ENCODE data around the gene GNPDA2. TPM values are rescaled to one million over a fixed set of nuclear protein-coding genes. Genes with fewer than 3 reads are reported as not detected.
A peak's percentile ranks its signal among the peaks of the same experiment; 100 is the strongest.

GNPDA2 gene
- total RNA-seq (2011; cell fraction: chromatin; rRNA removed; ENCODE audit: low replicate concordance): 5.4 and 14.8 TPM in 2 replicates
- 4.1 and 5.0 TPM in 2 replicates for total RNA-seq (2011; cell fraction: nucleolus; rRNA removed)
- 9.2 and 22.2 TPM in 2 replicates for total RNA-seq (2011; cell fraction: nucleoplasm; rRNA removed)
- total RNA-seq (2014; rRNA removed) (6.8 and 11.1 TPM in 2 replicates), total RNA-seq (2014; rRNA removed; fragmentation: Illumina TruSeq; extraction: Trizol) (14.2 and 17.1 TPM in 2 replicates), total RNA-seq (2015; rRNA removed; fragmentation: Illumina TruSeq; extraction: Trizol) (11.8 and 13.0 TPM in 2 replicates), total RNA-seq (2021) (11.1 and 12.0 TPM in 2 replicates), polyA plus RNA-seq (2011; rRNA removed) (11.2 and 14.3 TPM in 2 replicates), polyA plus RNA-seq (2014; fragmentation: Illumina TruSeq; extraction: Trizol) (11.6 and 11.7 TPM in 2 replicates), polyA plus RNA-seq (2014; fragmentation: Nextera tagmentation; extraction: Ambion mirVana) (10 to 100 TPM; 19.6 to 20.4 TPM), polyA plus RNA-seq (2014; rRNA removed) (10.6 and 14.0 TPM in 2 replicates), polyA minus RNA-seq (2011; rRNA and poly(A)+ RNA removed) (12.6 and 14.7 TPM in 2 replicates), Bru-seq, nascent RNA (percentile 85 among the genes with signal in this experiment), BruChase-seq, experiment 1, labeled RNA remaining after a 2-hour chase (percentile 81 among the genes with signal in this experiment), BruChase-seq, experiment 2, labeled RNA remaining after a 6-hour chase (percentile 79 among the genes with signal in this experiment)
- polyA plus RNA-seq (2011; cell fraction: cytosol; rRNA removed): 2.1 and 5.0 TPM in 2 replicates
- 6.0 and 9.1 TPM in 2 replicates for polyA plus RNA-seq (2011; cell fraction: nucleus; rRNA removed)
- polyA plus RNA-seq (2012): 11.4 and 12.8 TPM in 2 replicates
- 4.6 and 7.2 TPM in 2 replicates for polyA minus RNA-seq (2011; cell fraction: cytosol; rRNA and poly(A)+ RNA removed)
- polyA minus RNA-seq (2011; cell fraction: nucleus; rRNA and poly(A)+ RNA removed): 13.1 and 22.0 TPM in 2 replicates
- long read RNA-seq, experiment 1, full-length matches to known transcripts: 17 of 30 reads
- long read RNA-seq, experiment 1, partial matches to known transcripts: 3 of 30 reads
- long read RNA-seq, experiment 1, other reads (novel, unspliced or antisense): 10 of 30 reads
- long read RNA-seq, experiment 2, partial matches to known transcripts: 1 of 9 reads
- long read RNA-seq, experiment 2, other reads (novel, unspliced or antisense): 8 of 9 reads
- long read RNA-seq, experiment 3, full-length matches to known transcripts: 6 of 14 reads
- long read RNA-seq, experiment 3, partial matches to known transcripts: 5 of 14 reads
- long read RNA-seq, experiment 3, other reads (novel, unspliced or antisense): 3 of 14 reads

DNA sequence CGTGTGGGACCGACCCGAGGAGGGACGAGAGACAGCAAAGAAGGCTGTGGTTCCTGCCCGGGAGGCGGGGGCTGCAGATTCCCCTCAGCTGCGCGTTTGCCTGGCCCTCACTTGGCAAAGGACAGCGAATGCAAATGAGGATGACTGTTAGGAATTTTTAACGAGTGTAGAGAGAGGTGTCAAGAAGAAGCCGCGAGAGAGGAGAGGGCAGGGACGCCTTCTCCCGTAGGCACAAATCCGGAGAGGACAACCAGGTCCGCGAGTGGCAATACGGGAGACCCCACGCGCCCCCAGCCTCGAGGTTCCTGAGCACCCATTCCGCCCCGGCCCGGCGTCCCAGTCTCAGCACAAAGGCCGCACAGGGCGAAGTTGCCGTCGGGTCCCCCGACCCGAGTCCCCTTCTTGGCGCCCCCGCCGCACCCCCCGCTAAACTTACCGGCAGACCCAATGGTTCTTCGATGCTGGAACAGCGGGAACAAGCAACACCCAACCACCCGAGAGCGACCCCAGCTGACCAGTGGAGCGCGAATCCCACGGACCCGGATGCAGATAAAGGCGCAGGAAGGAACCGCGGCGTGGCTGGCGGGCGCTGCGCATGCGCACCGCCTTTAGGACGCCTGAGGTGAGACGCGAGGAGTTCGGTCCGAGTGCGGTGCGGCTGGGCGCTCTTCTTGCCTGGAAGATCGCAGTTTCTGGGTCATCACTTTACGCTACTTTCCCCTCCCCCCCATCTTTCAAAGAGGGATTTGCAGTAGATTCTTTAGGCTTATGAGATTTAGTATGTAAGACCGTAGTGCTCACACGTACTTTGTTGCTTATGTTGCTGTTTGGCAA, at the start of gene GNPDA2:
GNPDA2 (minus strand) TSS at position 519 of the 834 bp plus-strand sequence. CDS start 4,349 bp downstream, outside the sequence.
- peak within 1 kb of the TSS; percentile 92 for H3K4me2 ChIP-seq (ENCODE audit: insufficient read depth, low read length)
- peak within 1 kb of the TSS; percentile 97 for H2AFZ ChIP-seq (ENCODE audit: low read depth, low read length)
- CTCF ChIA-PET (ENCODE audit: low intra/inter-chr PET ratio): interaction anchor here (0.7 kb wide), 1 partner anchor 52 kb away, joined by 3 read pairs; no protein-coding TSS in a partner anchor
- POLR2A ChIA-PET: interaction anchor here (0.7 to 2.7 kb wide), 5 partner anchors 9 to 48 kb away, joined by 3 to 13 read pairs (median 4); partner anchors contain the start of gene GUF1
- BruUV-seq (replicated peaks): TSS peak; percentile 52
- peaks cover 7 to 9% of the 10 kb centered on the region in 2 experiments; a peak in 4 of 5 replicates for H3K4me1 ChIP-seq (replicated peaks in 1 of 2; ENCODE audit: control insufficient read depth in 2 of 2, insufficient read depth in 2 of 2, low read length in 2 of 2)
- no peaks in the 10 kb centered on the region; the same call in 1 of the 2 replicates for H4K20me1 ChIP-seq (replicated peaks; ENCODE audit: control insufficient read depth, insufficient read depth, low read length)
- no peaks in the 10 kb centered on the region; the same call in 1 of the 3 replicates for H3K36me3 ChIP-seq (ENCODE audit: control insufficient read depth, insufficient read depth, low read length)
- peak; percentile 93 to 96 (median 94) for DNase-seq (ENCODE audit: extremely low read depth in 1 of 4, low spot score in 3 of 4)
- intact Hi-C loops (cut with micrococcal nuclease): loop anchor here (1.0 kb wide), 1 partner anchor 48 kb away; the partner anchor contains the start of gene GUF1
- no peaks in the 10 kb centered on the region for H3K27me3 ChIP-seq (ENCODE audit: control insufficient read depth in 2 of 2, insufficient read depth in 2 of 2, low read length in 2 of 2)
- in situ Hi-C loops (cut with MboI): no loop called here
- H3K4me3 ChIP-seq: peak within 1 kb of the TSS; percentile 68
- ATAC-seq: peak; percentile 92
- under 1% methylated on average over 61 of the region's 65 CpGs for WGBS (ENCODE audit: insufficient coverage, low coverage, missing lambda C conversion rate)
- no peaks in the 10 kb centered on the region for H3K9me1 ChIP-seq (ENCODE audit: control insufficient read depth, insufficient read depth, low read length)
- no peaks in the 10 kb centered on the region for H3K9me3 ChIP-seq (replicated peaks; ENCODE audit: control insufficient read depth, insufficient read depth, low read depth, low read length)
- peak; percentile 91 for FAIRE-seq
- H3K9ac ChIP-seq (ENCODE audit: insufficient read depth in 1 of 2, low read depth in 2 of 2, low read length in 2 of 2): peak within 1 kb of the TSS; percentile 82 to 95
- peak within 1 kb of the TSS; percentile 87 for H3K27ac ChIP-seq (ENCODE audit: extremely low read depth, low read depth, low read length)
- H3K79me2 ChIP-seq (ENCODE audit: control insufficient read depth, insufficient read depth, low read length): peaks cover 50% of the 10 kb centered on the region
- no peak for TF ChIP-seq ZNF318 (IDR thresholded peaks at IDR 0.05; ENCODE audit: borderline replicate concordance in 1 of 2, low read depth in 1 of 2)
- TF ChIP-seq ZNF3 (CRISPR knock-in tag; IDR thresholded peaks at IDR 0.05): no peak
- no peak for TF ChIP-seq ZNF551 (CRISPR knock-in tag; IDR thresholded peaks at IDR 0.05)
- TF ChIP-seq CBX8 (IDR thresholded peaks at IDR 0.05; ENCODE audit: borderline replicate concordance, extremely low read depth, low read depth, low read length, poor library complexity, severe bottlenecking): no peak

Measured in K562 (cell line).